H1 (cell line): ENCODE results near the gene SLC37A1. TPM values are rescaled to one million over a fixed set of nuclear protein-coding genes. Genes with fewer than 3 reads are reported as not detected.

Source experiments
- ASH2L ChIP-seq: fragments of 200-600, 300-600 bp; sonication (generic); IDR thresholded peaks from one replicate; pipeline ENCODE4 v1.7.1; 2017; ENCODE audit warnings: low read length
- CHD2 ChIP-seq: IDR thresholded peaks from 2 replicates; pipeline ENCODE4 v1.6.1; 2012; ENCODE audit warnings: low read length, improper control_type of control experiment
- CTBP2 ChIP-seq: IDR thresholded peaks from 2 replicates; pipeline ENCODE4 v1.7.0; 2011; ENCODE audit warnings: borderline replicate concordance, mild to moderate bottlenecking, moderate library complexity, mixed read lengths, low read length; ENCODE audit not compliant: insufficient read depth, insufficient read length
- RAD21 ChIP-seq, 2 experiments: IDR thresholded peaks in 1 of 2; conservative IDR thresholded peaks in 1 of 2; 2 replicates each; pipeline ENCODE4 v1.6.1; 2011; ENCODE audit warnings: low read depth in 2 of 2, low read length in 2 of 2, improper control_type of control experiment in 1 of 2, inconsistent platforms in 1 of 2, mild to moderate bottlenecking in 1 of 2, moderate library complexity in 1 of 2
- SIN3A ChIP-seq, 2 experiments: IDR thresholded peaks in 1 of 2; conservative IDR thresholded peaks in 1 of 2; 2 replicates each; pipeline ENCODE4 v1.6.1; 2011 to 2012; ENCODE audit warnings: low read length in 2 of 2, improper control_type of control experiment in 1 of 2, low read depth in 1 of 2, mild to moderate bottlenecking in 1 of 2
- polyA plus RNA-seq, 7 experiments: library from polyadenylated mRNA; depleted of rRNA in 3 of 7; stranded (reverse) in 5 of 7; unstranded in 2 of 7; fragments of >200 nt in 5 of 7; fragments of 200-250 nt in 2 of 7; gene quantifications; 1 replicate in 5 of 7; 2 replicates in 1 of 7; 4 replicates in 1 of 7; pipeline versions ENCODE4 v1.2.1 to v1.2.3, GENCODE V29; 2011 to 2013; ENCODE audit warnings: missing spikeins in 2 of 7, mixed read lengths in 2 of 7
- total RNA-seq: library from RNA; stranded (reverse); fragmentation: NEBNext Ultra II Directional; extraction: Animal tissue kit (Norgen Biotek cat#: 25700); gene quantifications from 2 replicates; pipeline ENCODE4 v1.2.1, GENCODE V29; 2021
- TF ChIP-seq, protein P1 (sequence below): fragments of 300-600 bp; sonication (generic); IDR thresholded peaks from 2 replicates; pipeline ENCODE4 v1.7.1; 2012; ENCODE audit warnings: low read length, moderate library complexity, mild to moderate bottlenecking, inconsistent platforms; ENCODE audit not compliant: insufficient replicate concordance
- TF ChIP-seq, protein P2 (sequence below): IDR thresholded peaks from 2 replicates; pipeline ENCODE4 v1.6.1; 2012; ENCODE audit warnings: low read length, inconsistent platforms

SLC37A1 gene
- total and polyA plus RNA-seq, 2 of the 8 experiments (the other 6 are each of a cell fraction or from before 2014, with no cell fraction given): 15.6 to 30.9 TPM

DNA sequence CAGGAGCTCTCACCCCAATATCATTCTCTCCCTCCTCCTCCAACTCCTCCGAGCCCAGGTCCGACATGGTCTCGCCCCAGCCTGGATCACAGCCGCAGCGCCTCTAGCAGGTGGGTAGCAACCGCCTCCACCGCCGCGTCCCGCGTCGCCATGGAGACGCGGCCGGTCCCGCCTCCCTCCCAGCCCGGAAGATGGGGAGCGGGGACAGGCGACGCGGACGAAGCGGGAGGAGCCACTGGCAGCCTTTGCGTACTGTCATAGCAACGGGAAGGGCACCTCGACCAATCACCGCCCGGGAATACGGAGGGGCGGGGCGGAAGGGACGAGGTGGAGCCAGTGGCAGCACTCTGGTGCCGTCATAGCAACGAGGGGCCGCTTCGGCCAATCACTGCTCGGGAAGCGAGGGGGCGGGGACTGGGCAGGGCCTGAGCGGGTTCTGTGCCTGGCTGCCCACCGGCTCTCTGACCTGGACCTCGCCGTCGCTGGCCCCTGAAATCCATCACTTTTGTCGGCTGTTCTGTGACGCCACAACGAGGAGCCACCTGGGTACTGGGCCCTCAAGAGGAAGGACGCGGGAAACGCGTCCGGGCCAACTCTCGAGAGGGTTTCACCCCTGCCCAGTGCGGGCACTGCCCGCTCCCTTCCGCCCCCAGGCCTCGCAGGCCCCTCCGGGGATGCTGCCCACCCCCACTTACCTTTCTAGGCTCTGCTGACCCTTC, 17.4 kb upstream of the SLC37A1 start, which contains the start of gene RSPH1 (continued):
- TF ChIP-seq, protein P1, sequence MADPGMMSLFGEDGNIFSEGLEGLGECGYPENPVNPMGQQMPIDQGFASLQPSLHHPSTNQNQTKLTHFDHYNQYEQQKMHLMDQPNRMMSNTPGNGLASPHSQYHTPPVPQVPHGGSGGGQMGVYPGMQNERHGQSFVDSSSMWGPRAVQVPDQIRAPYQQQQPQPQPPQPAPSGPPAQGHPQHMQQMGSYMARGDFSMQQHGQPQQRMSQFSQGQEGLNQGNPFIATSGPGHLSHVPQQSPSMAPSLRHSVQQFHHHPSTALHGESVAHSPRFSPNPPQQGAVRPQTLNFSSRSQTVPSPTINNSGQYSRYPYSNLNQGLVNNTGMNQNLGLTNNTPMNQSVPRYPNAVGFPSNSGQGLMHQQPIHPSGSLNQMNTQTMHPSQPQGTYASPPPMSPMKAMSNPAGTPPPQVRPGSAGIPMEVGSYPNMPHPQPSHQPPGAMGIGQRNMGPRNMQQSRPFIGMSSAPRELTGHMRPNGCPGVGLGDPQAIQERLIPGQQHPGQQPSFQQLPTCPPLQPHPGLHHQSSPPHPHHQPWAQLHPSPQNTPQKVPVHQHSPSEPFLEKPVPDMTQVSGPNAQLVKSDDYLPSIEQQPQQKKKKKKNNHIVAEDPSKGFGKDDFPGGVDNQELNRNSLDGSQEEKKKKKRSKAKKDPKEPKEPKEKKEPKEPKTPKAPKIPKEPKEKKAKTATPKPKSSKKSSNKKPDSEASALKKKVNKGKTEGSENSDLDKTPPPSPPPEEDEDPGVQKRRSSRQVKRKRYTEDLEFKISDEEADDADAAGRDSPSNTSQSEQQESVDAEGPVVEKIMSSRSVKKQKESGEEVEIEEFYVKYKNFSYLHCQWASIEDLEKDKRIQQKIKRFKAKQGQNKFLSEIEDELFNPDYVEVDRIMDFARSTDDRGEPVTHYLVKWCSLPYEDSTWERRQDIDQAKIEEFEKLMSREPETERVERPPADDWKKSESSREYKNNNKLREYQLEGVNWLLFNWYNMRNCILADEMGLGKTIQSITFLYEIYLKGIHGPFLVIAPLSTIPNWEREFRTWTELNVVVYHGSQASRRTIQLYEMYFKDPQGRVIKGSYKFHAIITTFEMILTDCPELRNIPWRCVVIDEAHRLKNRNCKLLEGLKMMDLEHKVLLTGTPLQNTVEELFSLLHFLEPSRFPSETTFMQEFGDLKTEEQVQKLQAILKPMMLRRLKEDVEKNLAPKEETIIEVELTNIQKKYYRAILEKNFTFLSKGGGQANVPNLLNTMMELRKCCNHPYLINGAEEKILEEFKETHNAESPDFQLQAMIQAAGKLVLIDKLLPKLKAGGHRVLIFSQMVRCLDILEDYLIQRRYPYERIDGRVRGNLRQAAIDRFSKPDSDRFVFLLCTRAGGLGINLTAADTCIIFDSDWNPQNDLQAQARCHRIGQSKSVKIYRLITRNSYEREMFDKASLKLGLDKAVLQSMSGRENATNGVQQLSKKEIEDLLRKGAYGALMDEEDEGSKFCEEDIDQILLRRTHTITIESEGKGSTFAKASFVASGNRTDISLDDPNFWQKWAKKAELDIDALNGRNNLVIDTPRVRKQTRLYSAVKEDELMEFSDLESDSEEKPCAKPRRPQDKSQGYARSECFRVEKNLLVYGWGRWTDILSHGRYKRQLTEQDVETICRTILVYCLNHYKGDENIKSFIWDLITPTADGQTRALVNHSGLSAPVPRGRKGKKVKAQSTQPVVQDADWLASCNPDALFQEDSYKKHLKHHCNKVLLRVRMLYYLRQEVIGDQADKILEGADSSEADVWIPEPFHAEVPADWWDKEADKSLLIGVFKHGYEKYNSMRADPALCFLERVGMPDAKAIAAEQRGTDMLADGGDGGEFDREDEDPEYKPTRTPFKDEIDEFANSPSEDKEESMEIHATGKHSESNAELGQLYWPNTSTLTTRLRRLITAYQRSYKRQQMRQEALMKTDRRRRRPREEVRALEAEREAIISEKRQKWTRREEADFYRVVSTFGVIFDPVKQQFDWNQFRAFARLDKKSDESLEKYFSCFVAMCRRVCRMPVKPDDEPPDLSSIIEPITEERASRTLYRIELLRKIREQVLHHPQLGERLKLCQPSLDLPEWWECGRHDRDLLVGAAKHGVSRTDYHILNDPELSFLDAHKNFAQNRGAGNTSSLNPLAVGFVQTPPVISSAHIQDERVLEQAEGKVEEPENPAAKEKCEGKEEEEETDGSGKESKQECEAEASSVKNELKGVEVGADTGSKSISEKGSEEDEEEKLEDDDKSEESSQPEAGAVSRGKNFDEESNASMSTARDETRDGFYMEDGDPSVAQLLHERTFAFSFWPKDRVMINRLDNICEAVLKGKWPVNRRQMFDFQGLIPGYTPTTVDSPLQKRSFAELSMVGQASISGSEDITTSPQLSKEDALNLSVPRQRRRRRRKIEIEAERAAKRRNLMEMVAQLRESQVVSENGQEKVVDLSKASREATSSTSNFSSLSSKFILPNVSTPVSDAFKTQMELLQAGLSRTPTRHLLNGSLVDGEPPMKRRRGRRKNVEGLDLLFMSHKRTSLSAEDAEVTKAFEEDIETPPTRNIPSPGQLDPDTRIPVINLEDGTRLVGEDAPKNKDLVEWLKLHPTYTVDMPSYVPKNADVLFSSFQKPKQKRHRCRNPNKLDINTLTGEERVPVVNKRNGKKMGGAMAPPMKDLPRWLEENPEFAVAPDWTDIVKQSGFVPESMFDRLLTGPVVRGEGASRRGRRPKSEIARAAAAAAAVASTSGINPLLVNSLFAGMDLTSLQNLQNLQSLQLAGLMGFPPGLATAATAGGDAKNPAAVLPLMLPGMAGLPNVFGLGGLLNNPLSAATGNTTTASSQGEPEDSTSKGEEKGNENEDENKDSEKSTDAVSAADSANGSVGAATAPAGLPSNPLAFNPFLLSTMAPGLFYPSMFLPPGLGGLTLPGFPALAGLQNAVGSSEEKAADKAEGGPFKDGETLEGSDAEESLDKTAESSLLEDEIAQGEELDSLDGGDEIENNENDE: no peak
- peak; percentile 73 for TF ChIP-seq ASH2L
- TF ChIP-seq, protein P2, sequence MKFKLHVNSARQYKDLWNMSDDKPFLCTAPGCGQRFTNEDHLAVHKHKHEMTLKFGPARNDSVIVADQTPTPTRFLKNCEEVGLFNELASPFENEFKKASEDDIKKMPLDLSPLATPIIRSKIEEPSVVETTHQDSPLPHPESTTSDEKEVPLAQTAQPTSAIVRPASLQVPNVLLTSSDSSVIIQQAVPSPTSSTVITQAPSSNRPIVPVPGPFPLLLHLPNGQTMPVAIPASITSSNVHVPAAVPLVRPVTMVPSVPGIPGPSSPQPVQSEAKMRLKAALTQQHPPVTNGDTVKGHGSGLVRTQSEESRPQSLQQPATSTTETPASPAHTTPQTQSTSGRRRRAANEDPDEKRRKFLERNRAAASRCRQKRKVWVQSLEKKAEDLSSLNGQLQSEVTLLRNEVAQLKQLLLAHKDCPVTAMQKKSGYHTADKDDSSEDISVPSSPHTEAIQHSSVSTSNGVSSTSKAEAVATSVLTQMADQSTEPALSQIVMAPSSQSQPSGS: no peak
- TF ChIP-seq CHD2: no peak; the same call in 1 of the 2 replicates
- peak; percentile 75 to 97 for TF ChIP-seq SIN3A (conservative IDR thresholded peaks at IDR 0.05 in 1 of 2, IDR thresholded peaks at IDR 0.05 in 1 of 2; ENCODE audit: low read depth in 1 of 2, low read length in 2 of 2)
- TF ChIP-seq RAD21 (IDR thresholded peaks at IDR 0.05 in 1 of 2, conservative IDR thresholded peaks at IDR 0.05 in 1 of 2; ENCODE audit: low read depth in 2 of 2, low read length in 2 of 2): peak in 1 of 2 experiments; percentile 19; a peak in 2 of 4 replicates
- no peak for TF ChIP-seq CTBP2
